ENCODE data around the gene UNC13A.
"Not testable (repeated sequence)": the region's sequence is repeated elsewhere in the genome, so short reads cannot be mapped to it uniquely, and the experiment has no call there.

DNA sequence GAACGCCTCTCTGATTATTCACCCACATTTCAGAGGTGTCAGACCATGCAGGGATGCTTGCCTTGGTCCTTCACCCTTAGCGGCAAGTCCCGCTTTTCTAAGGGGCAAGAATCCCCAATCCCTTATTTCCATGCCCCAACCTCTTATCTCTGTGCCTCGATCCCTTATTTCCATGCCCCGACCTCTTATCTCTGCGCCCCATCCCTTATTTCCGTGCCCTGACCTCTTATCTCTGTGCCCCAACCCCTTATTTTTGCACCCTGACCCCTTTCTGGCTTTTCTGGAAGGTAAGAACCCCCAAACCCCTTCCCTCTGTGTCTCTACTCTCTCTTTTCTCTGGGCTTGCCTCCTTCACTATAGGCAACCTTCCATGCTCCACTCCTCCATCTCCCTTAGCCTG is 93.9 kb downstream of the UNC13A start:
- TF ChIP-seq CTCF (IDR thresholded peaks at IDR 0.05; ENCODE audit: extremely low read depth in 1 of 2, insufficient read depth in 1 of 2, low read depth in 1 of 2, low read length in 2 of 2); POLR2A (IDR thresholded peaks at IDR 0.05; ENCODE audit: low read depth, low read length): not testable (repeated sequence)

All from endothelial cell of umbilical vein (primary cell).